CD14-positive monocyte (primary cell): ENCODE data around the gene CASK. TPM values are rescaled to one million over a fixed set of nuclear protein-coding genes. Genes with fewer than 3 reads are reported as not detected.

Experiments
- DNase-seq, 3 donors: peaks; one replicate each; pipeline ENCODE4 v3.0.0-alpha.2; 2011 to 2022
- H2AFZ ChIP-seq: 2 replicates; pipeline ENCODE4 v1.6.0; 2012; ENCODE audit warnings: mild to moderate bottlenecking, low read depth, low read length, inconsistent platforms; ENCODE audit not compliant: insufficient read depth, poor library complexity, severe bottlenecking
- H3K27ac ChIP-seq, 2 donors: 1 replicate in 1 of 2; 2 replicates in 1 of 2; pipeline ENCODE4 v1.5.1; 2012 to 2013; ENCODE audit warnings: low read length in 2 of 2, control low read depth in 1 of 2, inconsistent platforms in 1 of 2, low read depth in 1 of 2, mild to moderate bottlenecking in 1 of 2
- H3K27me3 ChIP-seq, 2 donors: one replicate each; pipeline versions ENCODE4 v1.6.0 to v1.6.1; 2011 to 2013; ENCODE audit warnings: low read length in 2 of 2; ENCODE audit not compliant: control insufficient read depth in 2 of 2, insufficient read depth in 2 of 2
- H3K36me3 ChIP-seq, 2 donors: replicated peaks in 1 of 2; 1 replicate in 1 of 2; 2 replicates in 1 of 2; pipeline versions ENCODE4 v1.5.1 to v1.6.1; 2012 to 2013; ENCODE audit warnings: low read length in 2 of 2, control low read depth in 1 of 2, inconsistent platforms in 1 of 2, mild to moderate bottlenecking in 1 of 2; ENCODE audit not compliant: insufficient read depth in 2 of 2, control insufficient read depth in 1 of 2
- H3K4me1 ChIP-seq, 2 donors: 1 replicate in 1 of 2; 2 replicates in 1 of 2; pipeline versions ENCODE4 v1.5.1 to v1.6.1; 2012 to 2013; ENCODE audit warnings: low read length in 2 of 2, control low read depth in 1 of 2, inconsistent platforms in 1 of 2, mild to moderate bottlenecking in 1 of 2, moderate library complexity in 1 of 2; ENCODE audit not compliant: insufficient read depth in 2 of 2, control insufficient read depth in 1 of 2
- H3K4me2 ChIP-seq: replicated peaks from 2 replicates; pipeline ENCODE3; 2012; ENCODE audit warnings: low read length, moderate library complexity, mild to moderate bottlenecking; ENCODE audit not compliant: poor library complexity, severe bottlenecking; ENCODE audit errors: extremely low read depth
- H3K4me3 ChIP-seq, 3 experiments: fragments of 200-600 bp in 1 of 3; sonication (generic) in 1 of 3; replicated peaks in 1 of 3; 1 replicate in 2 of 3; 2 replicates in 1 of 3; pipeline ENCODE4 v1.5.1; 2011 to 2013; ENCODE audit warnings: low read length in 3 of 3, mild to moderate bottlenecking in 3 of 3, control low read depth in 2 of 3, low read depth in 2 of 3, inconsistent platforms in 1 of 3, moderate library complexity in 1 of 3
- H3K79me2 ChIP-seq: 2 replicates; pipeline ENCODE4 v1.6.0; 2012; ENCODE audit warnings: mild to moderate bottlenecking, control low read depth, inconsistent platforms, low read length, moderate library complexity; ENCODE audit not compliant: insufficient read depth
- H3K9ac ChIP-seq: 2 replicates; pipeline ENCODE4 v1.6.0; 2017; ENCODE audit warnings: low read length, mild to moderate bottlenecking; ENCODE audit not compliant: insufficient read depth, poor library complexity, severe bottlenecking
- H3K9me3 ChIP-seq, 2 donors: replicated peaks in 1 of 2; 1 replicate in 1 of 2; 2 replicates in 1 of 2; pipeline versions ENCODE4 v1.5.1 to v1.6.1; 2012 to 2013; ENCODE audit warnings: low read length in 2 of 2, control low read depth in 1 of 2; ENCODE audit not compliant: control insufficient read depth in 1 of 2, insufficient read depth in 1 of 2
- H4K20me1 ChIP-seq: 2 replicates; pipeline ENCODE4 v1.6.0; 2012; ENCODE audit warnings: mild to moderate bottlenecking, low read length, control low read depth, moderate library complexity; ENCODE audit not compliant: insufficient read depth
- H3K27ac Mint-ChIP-seq, 7 donors: one replicate each; pipeline ENCODE4 v1.8.0; 2020; ENCODE audit warnings: mild to moderate bottlenecking in 7 of 7, mixed read lengths in 7 of 7, moderate library complexity in 6 of 7, inconsistent platforms in 2 of 7
- H3K27me3 Mint-ChIP-seq, 3 donors: one replicate each; pipeline ENCODE4 v1.8.0; 2021 to 2022; ENCODE audit warnings: low read depth in 3 of 3, mild to moderate bottlenecking in 3 of 3, mixed read lengths in 3 of 3, moderate library complexity in 3 of 3, inconsistent platforms in 1 of 3
- H3K36me3 Mint-ChIP-seq, 2 donors: one replicate each; pipeline ENCODE4 v1.8.0; 2020; ENCODE audit warnings: mixed read lengths in 2 of 2, inconsistent platforms in 1 of 2, mild to moderate bottlenecking in 1 of 2
- H3K4me1 Mint-ChIP-seq: one replicate; pipeline ENCODE4 v1.8.0; 2020; ENCODE audit warnings: mild to moderate bottlenecking, mixed read lengths
- H3K4me3 Mint-ChIP-seq, 2 donors: one replicate each; pipeline ENCODE4 v1.8.0; 2020; ENCODE audit warnings: mild to moderate bottlenecking in 2 of 2, mixed read lengths in 2 of 2, moderate library complexity in 1 of 2
- H3K9me3 Mint-ChIP-seq, 7 donors: one replicate each; pipeline ENCODE4 v1.8.0; 2020 to 2022; ENCODE audit warnings: mixed read lengths in 7 of 7, mild to moderate bottlenecking in 6 of 7, moderate library complexity in 6 of 7, inconsistent platforms in 2 of 7
- WGBS: methylation state at CpG from one replicate; pipeline ENCODE4 v1.1.5; 2013; ENCODE audit warnings: missing lambda C conversion rate; ENCODE audit not compliant: insufficient coverage; 5-methylcytosine and 5-hydroxymethylcytosine counted together
- intact Hi-C, 2 donors: fragments of 100-400 bp; cut with micrococcal nuclease; formaldehyde crosslinking; loops; one replicate each; pipeline versions ENCODE4 v1.15.0 to v1.15.1; 2023
- polyA plus RNA-seq, 3 donors: library from polyadenylated mRNA; depleted of rRNA in 1 of 3; unstranded in 2 of 3; stranded (reverse) in 1 of 3; fragments of 300-500 nt in 2 of 3; fragments of >200 nt in 1 of 3; fragmentation: Illumina TruSeq in 2 of 3; gene quantifications; 1 replicate in 2 of 3; 2 replicates in 1 of 3; pipeline ENCODE4 v1.2.3, GENCODE V29; 2012 to 2021
- TF ChIP-seq, protein P1 (sequence below): fragments of 200-600 bp; IDR thresholded peaks from one replicate; pipeline ENCODE4 v1.8.0; 2022; ENCODE audit warnings: antibody characterized with exemption, mild to moderate bottlenecking

The CASK gene
- polyA plus RNA-seq, 3 donors = 0.48 to 7.4 (median 2.5) TPM

DNA sequence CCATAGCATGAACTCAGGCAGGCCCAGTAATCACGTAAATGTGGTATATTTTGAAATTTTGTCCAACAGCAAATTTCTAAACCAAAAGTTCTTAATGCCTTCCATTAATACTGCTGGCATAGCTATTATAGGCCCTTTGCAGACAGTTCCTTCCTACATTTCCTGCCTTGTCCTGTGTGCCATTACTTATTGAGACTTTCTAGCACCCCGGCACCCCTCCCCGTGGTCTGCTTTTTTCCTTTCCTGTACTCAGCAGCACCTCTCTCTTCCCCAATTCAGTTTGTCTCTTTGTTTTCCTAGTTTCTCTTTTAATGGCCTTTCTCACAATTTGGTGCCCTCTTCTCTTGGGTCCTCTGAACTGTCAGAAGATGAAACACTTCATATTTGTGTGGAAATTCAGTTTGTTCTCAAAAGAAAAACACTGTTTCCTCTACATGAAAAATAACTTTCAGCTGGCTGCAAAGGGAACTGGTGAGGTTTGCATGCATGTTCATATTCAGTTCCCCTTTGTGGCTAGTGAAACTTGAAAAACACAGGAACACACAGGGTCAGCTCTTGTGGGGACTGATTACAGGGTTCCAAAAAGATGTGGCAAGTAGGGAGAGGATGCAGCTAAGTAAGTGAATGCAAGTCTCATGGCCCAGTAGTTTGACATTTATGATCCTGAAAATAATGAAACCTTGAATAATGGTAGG, 217.5 kb downstream of the CASK start:
- H3K4me1 ChIP-seq = peaks cover 42 to 57% of the 10 kb centered on the region in 2 donors
- no peaks in the 10 kb centered on the region for H3K36me3 ChIP-seq
- H3K9me3 ChIP-seq = no peaks in the 10 kb centered on the region
- H4K20me1 ChIP-seq = no peaks in the 10 kb centered on the region
- TF ChIP-seq, protein P1, sequence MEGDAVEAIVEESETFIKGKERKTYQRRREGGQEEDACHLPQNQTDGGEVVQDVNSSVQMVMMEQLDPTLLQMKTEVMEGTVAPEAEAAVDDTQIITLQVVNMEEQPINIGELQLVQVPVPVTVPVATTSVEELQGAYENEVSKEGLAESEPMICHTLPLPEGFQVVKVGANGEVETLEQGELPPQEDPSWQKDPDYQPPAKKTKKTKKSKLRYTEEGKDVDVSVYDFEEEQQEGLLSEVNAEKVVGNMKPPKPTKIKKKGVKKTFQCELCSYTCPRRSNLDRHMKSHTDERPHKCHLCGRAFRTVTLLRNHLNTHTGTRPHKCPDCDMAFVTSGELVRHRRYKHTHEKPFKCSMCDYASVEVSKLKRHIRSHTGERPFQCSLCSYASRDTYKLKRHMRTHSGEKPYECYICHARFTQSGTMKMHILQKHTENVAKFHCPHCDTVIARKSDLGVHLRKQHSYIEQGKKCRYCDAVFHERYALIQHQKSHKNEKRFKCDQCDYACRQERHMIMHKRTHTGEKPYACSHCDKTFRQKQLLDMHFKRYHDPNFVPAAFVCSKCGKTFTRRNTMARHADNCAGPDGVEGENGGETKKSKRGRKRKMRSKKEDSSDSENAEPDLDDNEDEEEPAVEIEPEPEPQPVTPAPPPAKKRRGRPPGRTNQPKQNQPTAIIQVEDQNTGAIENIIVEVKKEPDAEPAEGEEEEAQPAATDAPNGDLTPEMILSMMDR = no peak
- H3K4me3 ChIP-seq = peak overlapping the region in 1 of 3 experiments; percentile 41
- peak; percentile 48 to 58 (median 51) for DNase-seq
- H3K9ac ChIP-seq = no peak overlapping the region
- H3K27ac ChIP-seq = peak overlapping the region; percentile 70 to 76
- peaks cover 0 to 2% of the 10 kb centered on the region in 2 donors for H3K27me3 ChIP-seq
- Mint-ChIP-seq H3K27ac (peak overlapping the region; percentile 76 to 93 (median 84)), H3K4me1 (peaks cover 47% of the 10 kb centered on the region), H3K4me3 (peak overlapping the region in 1 of 2 donors; percentile 60), H3K36me3 (peaks cover 0 to 4% of the 10 kb centered on the region in 2 donors), H3K27me3 (peaks cover 0 to 11% (median 0%) of the 10 kb centered on the region in 3 donors), H3K9me3 (no peaks in the 10 kb centered on the region)
- intact Hi-C loops = no loop called here
- H3K79me2 ChIP-seq = no peaks in the 10 kb centered on the region
- H3K4me2 ChIP-seq = peak overlapping the region; percentile 60
- no CpG with 5 or more reads among the region's 3 CpGs for WGBS
- peak overlapping the region; percentile 15 for H2AFZ ChIP-seq

DNA sequence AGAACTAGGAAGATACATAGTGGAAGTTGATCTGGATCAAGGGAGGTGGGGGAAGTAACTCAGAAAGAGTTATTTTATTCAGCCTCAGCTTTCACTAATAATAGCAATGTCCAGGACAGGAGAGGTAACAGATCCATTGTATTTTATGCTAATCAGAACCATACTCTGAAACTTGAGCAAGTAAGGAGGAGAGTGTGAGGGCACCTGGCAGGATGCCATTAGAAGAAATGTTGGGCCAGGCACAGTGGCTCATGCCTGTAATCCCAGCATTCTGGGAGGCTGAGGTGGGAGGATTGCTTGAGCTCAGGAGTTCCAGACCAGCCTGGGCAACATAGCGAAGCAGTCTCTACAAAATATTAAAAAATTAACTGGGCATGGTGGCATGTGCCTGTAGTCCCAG, 218.3 kb downstream of the CASK start:
- DNase-seq = no peak
- Histone ChIP-seq H3K36me3 (no peaks in the 10 kb centered on the region), H4K20me1 (no peaks in the 10 kb centered on the region), H3K9me3 (no peaks in the 10 kb centered on the region), H3K9ac (no peak overlapping the region), H2AFZ (no peak overlapping the region), H3K4me2 (peak overlapping the region; percentile 60), H3K27me3 (no peaks in the 10 kb centered on the region), H3K79me2 (no peaks in the 10 kb centered on the region), H3K4me3 (peak overlapping the region in 1 of 3 experiments; percentile 41), H3K27ac (peak overlapping the region; percentile 70 to 76), H3K4me1 (peaks cover 42 to 57% of the 10 kb centered on the region in 2 donors)
- Mint-ChIP-seq H3K9me3 (no peaks in the 10 kb centered on the region), H3K27ac (peak overlapping the region; percentile 68 to 93 (median 82)), H3K4me1 (peaks cover 47% of the 10 kb centered on the region), H3K36me3 (peaks cover 0 to 4% of the 10 kb centered on the region in 2 donors), H3K27me3 (peaks cover 0 to 11% (median 0%) of the 10 kb centered on the region in 3 donors), H3K4me3 (peak overlapping the region in 1 of 2 donors; percentile 55)
- TF ChIP-seq, protein P1 = no peak
- WGBS = no CpG with 5 or more reads among the region's 1 CpG
- intact Hi-C loops = no loop called here
